ENCODE data around the gene RPL41. TPM values are rescaled to one million over a fixed set of nuclear protein-coding genes. Genes with fewer than 3 reads are reported as not detected.
"Not testable (repeated sequence)": the region's sequence is repeated elsewhere in the genome, so short reads cannot be mapped to it uniquely, and the experiment has no call there.

RPL41 gene
- total and polyA plus RNA-seq, 5 experiments from 2014 or later = 5,098 to 10,436 (median 8,782) TPM

DNA sequence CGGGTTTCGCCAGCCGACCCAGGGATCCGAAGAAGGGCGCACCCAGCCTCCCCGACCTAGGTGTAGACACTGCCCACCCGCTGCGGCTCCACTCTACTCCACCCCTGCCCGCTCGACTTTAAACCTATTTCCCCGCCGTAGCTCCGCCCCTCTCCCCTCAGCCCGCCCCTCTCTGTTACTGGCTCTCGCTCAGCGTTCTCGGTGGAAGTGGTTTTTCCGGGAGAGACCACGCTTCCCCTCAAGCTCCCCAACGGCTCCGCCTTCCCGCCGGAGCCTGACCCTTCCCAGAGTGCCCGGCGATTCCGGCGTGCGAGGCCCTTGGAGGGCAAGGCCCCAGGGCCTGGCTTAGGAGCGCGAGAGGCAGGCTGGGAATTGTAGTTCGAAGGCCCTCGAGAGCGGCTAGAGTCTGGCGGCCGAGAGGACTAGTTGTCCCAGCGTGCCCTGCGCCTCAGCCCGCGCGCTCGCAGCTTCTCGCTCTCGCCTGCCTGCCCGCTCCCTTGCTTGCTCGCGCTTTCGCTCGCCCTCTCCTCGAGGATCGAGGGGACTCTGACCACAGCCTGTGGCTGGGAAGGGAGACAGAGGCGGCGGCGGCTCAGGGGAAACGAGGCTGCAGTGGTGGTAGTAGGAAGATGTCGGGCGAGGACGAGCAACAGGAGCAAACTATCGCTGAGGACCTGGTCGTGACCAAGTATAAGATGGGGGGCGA, 12.2 kb upstream of the RPL41 start, which contains the start of gene PA2G4:
PA2G4 (plus strand) TSS at position 451 of the 706 bp plus-strand sequence; CDS start at position 630, 179 bp downstream.
- Mint-ChIP-seq H3K9me3 (no peaks in the 10 kb centered on the region), H3K4me3 (peak within 1 kb of the TSS; percentile 93 to 100 (median 98)), H3K4me1 (peaks cover 35 to 73% (median 62%) of the 10 kb centered on the region in 4 donors), H3K27me3 (no peaks in the 10 kb centered on the region), H3K36me3 (peaks cover 0 to 33% (median 9%) of the 10 kb centered on the region in 3 donors), H3K27ac (peak within 1 kb of the TSS; percentile 97 to 99 (median 98))
- peak; percentile 88 for ATAC-seq
- DNase-seq = peak; percentile 82 to 99 (median 94)
- POLR2A ChIA-PET = interaction anchor here (0.6 to 6.2 kb wide), 43 partner anchors 8 to 1824 kb away, joined by 3 to 236 read pairs (median 7); partner anchors contain the start of genes CNPY2, COQ10A, DGKA and DNAJC14

DNA sequence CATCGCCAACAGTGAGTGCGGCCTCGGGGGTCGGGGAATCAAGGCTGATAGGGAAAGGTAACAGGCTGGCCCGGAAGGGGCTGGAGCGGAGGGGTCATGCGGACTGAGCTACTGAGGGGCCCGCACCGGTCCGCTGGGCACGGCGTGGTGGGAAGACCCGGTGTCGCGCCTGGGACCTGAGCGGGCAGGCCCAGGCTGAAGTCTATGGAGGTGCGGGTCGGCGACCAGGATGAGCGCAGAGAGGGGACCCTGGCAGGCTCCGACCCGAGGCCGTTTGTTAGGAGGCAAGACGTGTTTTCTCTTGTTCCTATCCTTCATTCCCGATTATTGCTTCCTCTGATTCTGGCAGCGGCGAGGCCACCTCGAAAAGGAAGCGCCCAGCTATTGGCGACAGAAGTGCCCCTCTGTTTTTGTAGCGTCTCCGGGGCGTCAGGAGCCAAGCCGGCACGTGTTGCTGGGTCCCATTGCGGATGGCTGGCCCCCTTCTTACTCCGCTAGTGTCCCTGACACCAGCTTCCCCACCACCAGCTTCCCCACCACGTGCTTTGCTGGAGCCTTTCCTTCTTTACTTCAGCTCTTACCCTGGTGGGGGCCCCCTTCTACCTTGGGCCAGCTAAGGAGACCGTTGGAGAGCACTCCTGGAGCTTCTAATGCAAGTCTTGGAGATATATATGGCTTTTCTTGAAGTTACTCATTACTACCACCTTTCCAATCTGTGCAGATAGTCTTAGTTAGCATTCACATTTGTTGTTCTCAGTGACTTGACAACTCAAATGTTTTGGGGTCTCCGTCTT, 11.4 kb upstream of the RPL41 start:
- H3K27ac Mint-ChIP-seq = peak overlapping the region; percentile 97 to 99 (median 98)
- no peaks in the 10 kb centered on the region for H3K27me3 Mint-ChIP-seq
- H3K4me3 Mint-ChIP-seq = peak overlapping the region; percentile 93 to 100 (median 98)
- H3K9me3 Mint-ChIP-seq = no peaks in the 10 kb centered on the region
- H3K36me3 Mint-ChIP-seq = peaks cover 0 to 41% (median 14%) of the 10 kb centered on the region in 3 donors
- peaks cover 33 to 69% (median 58%) of the 10 kb centered on the region in 4 donors for H3K4me1 Mint-ChIP-seq
- peak; percentile 0 to 9 for ATAC-seq
- POLR2A ChIA-PET = interaction anchor here (0.6 to 6.2 kb wide), 26 partner anchors 12 to 367 kb away, joined by 3 to 236 read pairs (median 10); partner anchors contain the start of genes CNPY2, DGKA, ERBB3 and ESYT1
- DNase-seq = peak in 3 of 10 donors; percentile 5 to 13 (median 8)

DNA sequence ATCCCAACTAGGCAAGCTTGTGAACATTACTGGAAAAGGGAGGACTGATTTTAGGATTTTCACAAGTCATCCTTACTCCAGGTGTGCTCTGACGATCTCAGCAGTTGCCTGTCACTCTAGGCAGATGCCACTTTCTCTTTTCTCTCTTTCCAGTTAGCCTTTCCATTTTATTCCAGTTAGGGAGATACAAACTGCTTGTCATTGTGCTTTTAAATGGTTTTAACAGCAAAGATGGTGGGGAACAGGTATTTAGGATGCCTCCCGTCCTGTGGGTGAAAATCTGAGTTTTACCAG, 10.9 kb upstream of the RPL41 start:
- H3K4me3 Mint-ChIP-seq = peak overlapping the region; percentile 93 to 100 (median 98)
- POLR2A ChIA-PET = interaction anchor here (2.0 to 5.3 kb wide), 7 partner anchors 12 to 367 kb away, joined by 7 to 236 read pairs (median 32); partner anchors contain the start of genes DGKA, ESYT1, MYL6B and PYM1
- ATAC-seq (no peak), DNase-seq (no peak)
- no peaks in the 10 kb centered on the region for H3K27me3 Mint-ChIP-seq
- peaks cover 3 to 46% (median 15%) of the 10 kb centered on the region in 3 donors for H3K36me3 Mint-ChIP-seq
- no peaks in the 10 kb centered on the region for H3K9me3 Mint-ChIP-seq
- peak overlapping the region; percentile 86 to 99 (median 98) for H3K27ac Mint-ChIP-seq
- peaks cover 32 to 66% (median 57%) of the 10 kb centered on the region in 4 donors for H3K4me1 Mint-ChIP-seq

DNA sequence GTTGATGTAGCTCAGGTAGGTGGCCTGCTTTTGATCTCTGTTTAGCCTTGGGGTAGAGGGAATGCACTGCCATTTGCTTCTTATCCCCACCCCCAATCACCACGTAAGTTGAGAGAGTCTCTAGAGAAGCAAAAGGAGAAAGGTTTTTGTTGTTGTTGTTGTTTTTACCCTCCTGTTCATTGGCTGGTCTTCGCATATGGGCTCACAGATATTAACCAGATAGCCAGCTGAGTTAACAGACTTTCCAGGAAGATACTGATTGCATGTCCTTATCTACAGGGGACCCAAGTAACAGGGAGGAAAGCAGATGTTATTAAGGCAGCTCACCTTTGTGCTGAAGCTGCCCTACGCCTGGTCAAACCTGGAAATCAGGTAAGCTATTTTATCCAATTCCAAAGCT, 9.2 kb upstream of the RPL41 start:
- H3K9me3 Mint-ChIP-seq = no peaks in the 10 kb centered on the region
- H3K36me3 Mint-ChIP-seq = peaks cover 6 to 62% (median 18%) of the 10 kb centered on the region in 3 donors
- peak overlapping the region in 3 of 10 donors; percentile 14 to 45 (median 39) for H3K4me3 Mint-ChIP-seq
- no peak for ATAC-seq
- H3K4me1 Mint-ChIP-seq = peaks cover 23 to 49% (median 43%) of the 10 kb centered on the region in 4 donors
- DNase-seq = no peak
- POLR2A ChIA-PET = interaction anchor here (0.6 to 2.5 kb wide), 5 partner anchors 10 to 1348 kb away, joined by 3 to 14 read pairs (median 3); partner anchors contain the start of genes INHBE, RPL41 and ZC3H10
- no peaks in the 10 kb centered on the region for H3K27me3 Mint-ChIP-seq
- H3K27ac Mint-ChIP-seq = peak overlapping the region in 5 of 10 donors; percentile 22 to 82 (median 54)

DNA sequence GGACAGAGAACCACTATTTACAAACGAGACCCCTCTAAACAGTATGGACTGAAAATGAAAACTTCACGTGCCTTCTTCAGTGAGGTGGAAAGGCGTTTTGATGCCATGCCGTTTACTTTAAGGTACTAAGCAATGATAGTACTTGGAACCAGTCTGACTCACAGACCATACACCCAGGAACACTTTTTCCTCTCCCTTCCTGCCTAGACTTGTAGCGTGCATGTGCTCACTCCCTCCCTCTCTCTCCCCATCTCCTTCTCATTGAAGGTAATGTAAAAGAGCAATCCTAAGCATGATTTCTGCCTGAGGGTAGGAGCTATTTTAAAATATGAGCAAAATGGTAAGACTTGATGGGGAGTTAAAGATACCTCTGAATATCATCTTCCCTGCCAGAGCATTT, 5.9 kb upstream of the RPL41 start:
- Mint-ChIP-seq H3K27ac (peak overlapping the region in 2 of 10 donors; percentile 4 to 22), H3K4me3 (no peak overlapping the region), H3K9me3 (no peaks in the 10 kb centered on the region), H3K27me3 (no peaks in the 10 kb centered on the region), H3K4me1 (peaks cover 7 to 20% (median 18%) of the 10 kb centered on the region in 4 donors), H3K36me3 (peaks cover 6 to 78% (median 21%) of the 10 kb centered on the region in 3 donors)
- no peak for DNase-seq
- no peak for ATAC-seq
- POLR2A ChIA-PET = interaction anchor here (1.2 to 1.7 kb wide), 3 partner anchors 16 to 111 kb away, joined by 3 to 4 read pairs (median 4); partner anchors contain the start of genes ESYT1 and RNF41

DNA sequence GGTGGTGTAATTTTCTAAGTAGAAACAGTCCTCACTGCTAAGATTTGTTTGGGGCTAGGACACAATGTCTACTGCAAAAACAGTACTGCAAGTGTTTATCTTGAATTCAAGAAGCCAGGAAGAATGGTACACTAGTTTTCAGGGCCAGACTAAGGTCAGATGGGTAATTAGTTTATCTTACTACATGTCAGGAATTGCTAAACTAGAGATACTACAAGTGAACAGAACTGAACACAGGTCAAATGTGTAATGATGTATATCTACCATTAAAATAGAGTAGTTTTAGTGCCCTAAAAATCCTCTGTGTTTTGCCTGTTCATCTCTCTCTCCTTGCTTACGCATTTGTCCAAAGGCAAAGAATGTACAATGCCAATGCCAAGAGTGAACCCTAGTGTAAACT, 2.3 kb upstream of the RPL41 start:
- Mint-ChIP-seq H3K4me3 (peak overlapping the region in 2 of 10 donors; percentile 5 to 30), H3K9me3 (no peaks in the 10 kb centered on the region), H3K27ac (peak overlapping the region in 6 of 10 donors; percentile 22 to 70 (median 49)), H3K36me3 (peaks cover 20 to 65% (median 24%) of the 10 kb centered on the region in 3 donors), H3K4me1 (peaks cover 18 to 29% (median 28%) of the 10 kb centered on the region in 4 donors), H3K27me3 (no peaks in the 10 kb centered on the region)
- ATAC-seq (no peak), DNase-seq (no peak)
- POLR2A ChIA-PET = interaction anchor here (0.6 to 3.2 kb wide), 2 partner anchors 11 to 122 kb away, joined by 4 to 14 read pairs; partner anchors contain the start of gene PA2G4

DNA sequence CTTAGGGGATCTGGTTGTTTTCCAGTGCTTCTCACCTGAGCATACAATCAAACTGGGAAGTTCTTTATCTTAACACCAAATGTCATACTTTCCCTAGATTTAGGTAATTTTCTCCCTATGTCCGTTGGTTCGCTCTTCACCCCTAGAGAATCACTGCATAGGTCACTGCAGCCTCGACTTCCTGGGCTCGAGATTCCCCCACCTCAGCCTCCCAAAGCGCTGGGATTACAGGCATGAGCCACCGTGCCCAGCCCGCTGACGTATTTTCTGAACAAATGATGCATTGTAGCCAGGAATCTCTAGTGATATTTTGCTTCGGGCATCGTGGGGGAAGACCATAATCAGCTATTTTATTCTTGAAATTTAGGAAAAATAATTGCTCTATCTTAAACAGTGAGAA, 1.1 kb upstream of the RPL41 start:
- Mint-ChIP-seq H3K4me1 (peaks cover 24 to 40% (median 37%) of the 10 kb centered on the region in 4 donors), H3K27ac (peak overlapping the region; percentile 92 to 100 (median 98)), H3K27me3 (no peaks in the 10 kb centered on the region), H3K36me3 (peaks cover 19 to 56% (median 19%) of the 10 kb centered on the region in 3 donors), H3K4me3 (peak overlapping the region; percentile 95 to 99 (median 98)), H3K9me3 (no peaks in the 10 kb centered on the region)
- POLR2A ChIA-PET = interaction anchor here (0.6 to 17.5 kb wide), 11 partner anchors 12 to 1371 kb away, joined by 3 to 284 read pairs (median 5); partner anchors contain the start of genes CNPY2, ESYT1, PA2G4 and SMARCC2
- DNase-seq (no peak), ATAC-seq (no peak)

DNA sequence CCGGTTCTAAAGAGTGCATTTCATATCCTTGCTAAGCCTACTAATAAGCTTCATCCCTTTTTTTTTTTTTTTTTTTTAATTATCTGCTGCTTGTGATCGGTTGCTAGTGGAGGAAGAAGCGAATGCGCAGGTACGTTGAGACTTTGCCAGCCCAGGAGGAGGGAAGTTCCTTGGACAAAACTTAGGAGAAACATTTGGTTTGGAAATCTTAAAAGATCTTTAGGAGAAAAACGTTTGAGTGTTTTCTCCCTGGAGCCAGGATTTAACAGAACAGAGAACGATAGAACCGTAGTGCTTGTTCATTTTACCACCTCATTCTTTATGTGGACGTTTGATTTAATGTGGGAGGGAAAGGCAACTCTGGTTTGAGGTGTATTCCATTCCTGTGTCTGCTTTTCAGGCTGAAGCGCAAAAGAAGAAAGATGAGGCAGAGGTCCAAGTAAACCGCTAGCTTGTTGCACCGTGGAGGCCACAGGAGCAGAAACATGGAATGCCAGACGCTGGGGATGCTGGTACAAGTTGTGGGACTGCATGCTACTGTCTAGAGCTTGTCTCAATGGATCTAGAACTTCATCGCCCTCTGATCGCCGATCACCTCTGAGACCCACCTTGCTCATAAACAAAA, 761 bp downstream of the RPL41 start:
- Mint-ChIP-seq H3K27ac (peak overlapping the region; percentile 92 to 100 (median 98)), H3K4me3 (peak overlapping the region; percentile 95 to 99 (median 98)), H3K36me3 (peaks cover 14 to 48% (median 14%) of the 10 kb centered on the region in 3 donors), H3K4me1 (peaks cover 27 to 45% (median 38%) of the 10 kb centered on the region in 4 donors)
- POLR2A ChIA-PET = interaction anchor here (0.6 to 17.5 kb wide), 42 partner anchors 8 to 963 kb away, joined by 3 to 284 read pairs (median 4); partner anchors contain the start of genes CD63, CNPY2, DGKA and ERBB3
- not testable (repeated sequence) for H3K27me3 Mint-ChIP-seq, H3K9me3 Mint-ChIP-seq, ATAC-seq
- peak in 1 of 10 donors; percentile 32 for DNase-seq

DNA sequence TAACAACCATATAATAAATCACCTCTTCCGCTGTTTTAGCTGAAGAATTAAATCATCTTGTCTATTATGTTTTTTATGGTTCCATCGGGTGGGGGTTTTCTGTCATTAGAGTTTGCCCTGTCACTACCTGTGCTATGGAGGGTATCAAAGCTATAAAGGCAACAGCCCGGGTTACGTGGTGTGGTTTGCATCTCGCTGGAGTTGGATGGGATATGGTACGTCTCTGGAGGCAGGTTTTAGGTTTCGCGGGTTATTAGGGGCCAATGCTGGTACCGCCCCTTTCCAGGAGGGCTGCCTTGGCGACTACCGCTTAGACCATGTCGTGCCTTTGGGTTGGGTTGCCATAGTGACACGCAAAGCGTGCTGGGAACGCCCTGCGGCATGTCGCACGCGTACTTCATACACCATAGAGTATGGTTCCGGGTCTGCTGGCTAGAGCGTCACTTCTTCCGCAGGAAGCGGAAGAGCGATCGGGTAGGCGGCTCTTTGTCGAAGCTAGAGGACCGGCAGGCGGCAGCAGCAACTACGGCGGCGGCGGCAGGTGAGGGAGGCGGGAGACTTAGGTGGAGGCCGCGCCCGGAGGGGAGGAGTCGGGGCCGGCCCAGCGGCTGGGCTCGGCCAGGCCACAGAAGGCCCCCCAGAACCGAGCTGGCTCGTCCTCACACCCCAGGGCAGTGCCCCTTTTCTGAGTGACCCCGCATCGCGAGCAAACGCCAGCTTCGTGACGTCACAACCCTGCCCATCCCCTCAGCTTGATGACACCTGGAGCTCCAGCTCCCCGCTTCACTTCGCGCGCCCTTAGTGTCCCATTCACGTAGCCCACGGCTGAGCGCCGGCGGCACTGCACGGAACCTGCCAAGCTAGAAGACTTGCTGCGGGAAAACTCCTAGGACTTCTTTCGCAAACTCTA, 1.6 kb downstream of the RPL41 start, which contains the start of gene ZC3H10:
ZC3H10 (plus strand) TSS at position 489 of the 910 bp plus-strand sequence. CDS start 2,297 bp downstream, outside the sequence.
- no peaks in the 10 kb centered on the region for H3K27me3 Mint-ChIP-seq
- H3K4me1 Mint-ChIP-seq = peaks cover 27 to 46% (median 38%) of the 10 kb centered on the region in 4 donors
- no peaks in the 10 kb centered on the region for H3K9me3 Mint-ChIP-seq
- peak within 1 kb of the TSS; percentile 92 to 100 (median 98) for H3K27ac Mint-ChIP-seq
- peak; percentile 74 to 82 for ATAC-seq
- peak; percentile 85 to 99 (median 97) for DNase-seq
- peak within 1 kb of the TSS; percentile 95 to 99 (median 98) for H3K4me3 Mint-ChIP-seq
- POLR2A ChIA-PET = interaction anchor here (0.6 to 17.5 kb wide), 52 partner anchors 11 to 962 kb away, joined by 3 to 284 read pairs (median 5); partner anchors contain the start of genes ANKRD52, CNPY2, COQ10A and DGKA
- peaks cover 11 to 40% (median 14%) of the 10 kb centered on the region in 3 donors for H3K36me3 Mint-ChIP-seq

DNA sequence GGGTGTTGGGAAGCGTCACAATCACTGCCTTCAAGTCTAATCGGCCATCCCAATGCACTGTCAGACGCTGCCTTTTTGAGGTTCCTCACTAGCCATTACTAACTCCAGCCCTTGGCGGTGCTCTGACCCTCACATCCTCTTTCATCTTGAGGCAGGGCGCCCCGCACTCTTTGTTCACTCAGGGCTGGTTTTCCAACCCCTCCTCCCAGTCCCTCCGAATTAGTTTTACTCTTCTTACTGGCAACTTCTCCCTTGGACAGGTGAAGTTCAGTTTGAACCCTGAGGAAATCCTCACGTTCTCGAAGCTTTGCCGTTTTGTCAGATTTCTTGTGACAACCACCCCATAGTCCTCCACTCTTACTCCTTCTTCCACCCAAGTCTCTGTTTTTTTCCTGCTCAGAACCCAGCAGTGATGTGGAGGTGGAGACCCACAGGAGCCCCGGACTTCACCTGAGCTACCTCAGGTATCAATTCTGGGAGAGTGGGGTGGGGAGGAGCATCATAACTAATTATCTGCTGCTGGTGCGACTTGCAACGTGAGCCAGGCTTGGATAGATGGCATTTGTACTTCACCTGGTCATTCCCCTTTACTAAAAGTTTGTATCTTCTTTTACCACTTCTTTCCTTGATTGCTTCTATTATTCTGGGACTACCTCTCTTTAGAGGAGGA, 2.4 kb downstream of the RPL41 start:
- POLR2A ChIA-PET = interaction anchor here (0.6 to 17.5 kb wide), 39 partner anchors 10 to 606 kb away, joined by 3 to 284 read pairs (median 5); partner anchors contain the start of genes ANKRD52, CNPY2, COQ10A and DGKA
- Mint-ChIP-seq H3K9me3 (no peaks in the 10 kb centered on the region), H3K36me3 (peaks cover 11 to 32% (median 14%) of the 10 kb centered on the region in 3 donors), H3K4me1 (peaks cover 27 to 46% (median 39%) of the 10 kb centered on the region in 4 donors), H3K27ac (peak overlapping the region; percentile 91 to 100 (median 98)), H3K27me3 (no peaks in the 10 kb centered on the region), H3K4me3 (peak overlapping the region; percentile 95 to 99 (median 98))
- ATAC-seq (no peak), DNase-seq (no peak)
